Mesendoderm (in vitro differentiated cells): ENCODE measurements around the gene ZMIZ2.
A peak's percentile ranks its signal among the peaks of the same experiment; 100 is the strongest.

Experiments used
- DNase-seq: peaks from one replicate; pipeline ENCODE4 v3.0.0; 2013
- H2AK5ac ChIP-seq: 2 replicates; pipeline ENCODE4 v1.6.1; 2013; ENCODE audit warnings: low read length, inconsistent platforms
- H2BK120ac ChIP-seq: 2 replicates; pipeline ENCODE4 v1.6.1; 2013; ENCODE audit warnings: low read depth, mild to moderate bottlenecking, low read length, moderate library complexity, mixed read lengths
- H2BK15ac ChIP-seq: replicated peaks from 2 replicates; pipeline ENCODE4 v1.6.1; 2013; ENCODE audit warnings: low read depth, mild to moderate bottlenecking, moderate library complexity
- H2BK5ac ChIP-seq: 2 replicates; pipeline ENCODE4 v1.6.1; 2013; ENCODE audit warnings: low read length, inconsistent platforms
- H3K18ac ChIP-seq: 2 replicates; pipeline ENCODE4 v1.6.1; 2013; ENCODE audit warnings: mild to moderate bottlenecking, low read length, mixed read lengths
- H3K23ac ChIP-seq: one replicate; pipeline ENCODE4 v1.6.1; 2013; ENCODE audit warnings: low read length
- H3K27ac ChIP-seq: 2 replicates; pipeline ENCODE4 v1.5.1; 2013; ENCODE audit warnings: low read depth, mild to moderate bottlenecking, inconsistent platforms, low read length, moderate library complexity
- H3K27me3 ChIP-seq: 2 replicates; pipeline ENCODE4 v1.6.1; 2013; ENCODE audit warnings: low read length, control low read depth, mild to moderate bottlenecking, inconsistent platforms; ENCODE audit not compliant: insufficient read depth, poor library complexity
- H3K36me3 ChIP-seq: 2 replicates; pipeline ENCODE4 v1.6.1; 2013; ENCODE audit warnings: low read length, inconsistent platforms; ENCODE audit not compliant: control insufficient read depth, insufficient read depth
- H3K4ac ChIP-seq: one replicate; pipeline ENCODE4 v1.6.1; 2013; ENCODE audit warnings: low read depth, mild to moderate bottlenecking, low read length, moderate library complexity
- H3K4me1 ChIP-seq: 2 replicates; pipeline ENCODE4 v1.6.1; 2013; ENCODE audit warnings: low read depth, low read length, inconsistent platforms; ENCODE audit not compliant: control insufficient read depth
- H3K4me2 ChIP-seq: 2 replicates; pipeline ENCODE4 v1.6.1; 2013; ENCODE audit warnings: low read length
- H3K4me3 ChIP-seq: 2 replicates; pipeline ENCODE4 v1.5.1; 2013; ENCODE audit warnings: mild to moderate bottlenecking, low read length
- H3K56ac ChIP-seq: one replicate; pipeline ENCODE4 v1.6.1; 2013; ENCODE audit warnings: low read length
- H3K79me1 ChIP-seq: 2 replicates; pipeline ENCODE4 v1.6.1; 2013; ENCODE audit warnings: low read length, inconsistent platforms
- H3K79me2 ChIP-seq: 2 replicates; pipeline ENCODE4 v1.6.1; 2013; ENCODE audit warnings: mild to moderate bottlenecking, low read length; ENCODE audit not compliant: control insufficient read depth, insufficient read depth
- H3K9ac ChIP-seq: 2 replicates; pipeline ENCODE4 v1.6.1; 2013; ENCODE audit warnings: low read length, inconsistent platforms
- H4K5ac ChIP-seq: one replicate; pipeline ENCODE4 v1.6.1; 2013; ENCODE audit warnings: low read length
- H4K8ac ChIP-seq: one replicate; pipeline ENCODE4 v1.6.1; 2013; ENCODE audit warnings: low read depth, mild to moderate bottlenecking, control low read depth, low read length, moderate library complexity
- WGBS: extraction: QIAGEN DNeasy Blood & Tissue Kit; methylation state at CpG from one replicate; pipeline ENCODE4 v1.1.7; 2013; ENCODE audit warnings: low lambda C conversion rate, missing lambda C conversion rate; ENCODE audit not compliant: insufficient coverage; ENCODE audit errors: extremely low coverage; 5-methylcytosine and 5-hydroxymethylcytosine counted together

Gene ZMIZ2

DNA sequence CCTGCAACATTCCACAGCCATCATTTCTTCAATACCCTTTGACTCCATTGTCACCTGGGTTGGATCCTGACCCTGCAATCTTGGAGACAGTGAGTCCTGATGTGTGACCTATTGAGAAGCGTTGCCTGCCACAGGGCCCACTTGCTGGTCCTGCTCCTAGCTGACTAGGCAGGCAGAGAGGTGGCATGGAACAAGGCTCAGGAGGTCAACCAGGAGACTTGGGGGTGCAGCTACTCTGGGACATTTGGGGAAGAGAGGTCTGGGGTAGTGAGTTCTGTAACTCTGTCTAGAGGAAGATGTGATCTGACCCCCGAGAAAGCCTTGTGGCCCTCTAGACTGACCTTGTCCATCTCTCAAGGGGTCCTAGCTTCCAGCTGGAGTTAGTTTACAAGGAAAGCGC, 1.8 kb downstream of the ZMIZ2 start:
- H3K4me2 ChIP-seq: no peak overlapping the region
- H2BK15ac ChIP-seq: no peak overlapping the region
- peak overlapping the region; percentile 15 for H3K23ac ChIP-seq
- no peak overlapping the region for H3K4me3 ChIP-seq
- H4K5ac ChIP-seq: no peak overlapping the region
- no peak overlapping the region for H3K27ac ChIP-seq
- WGBS: no CpG with 5 or more reads among the region's 3 CpGs
- H2AK5ac ChIP-seq: no peak overlapping the region
- H3K4ac ChIP-seq: no peak overlapping the region
- no peaks in the 10 kb centered on the region for H3K36me3 ChIP-seq
- no peak overlapping the region for H3K18ac ChIP-seq
- H3K79me2 ChIP-seq: peaks cover 16% of the 10 kb centered on the region
- no peaks in the 10 kb centered on the region for H3K27me3 ChIP-seq
- H2BK120ac ChIP-seq: no peak overlapping the region
- H3K4me1 ChIP-seq: no peaks in the 10 kb centered on the region
- H3K56ac ChIP-seq: no peak overlapping the region
- DNase-seq: no peak
- H2BK5ac ChIP-seq: no peak overlapping the region
- H4K8ac ChIP-seq: no peak overlapping the region
- H3K79me1 ChIP-seq: peaks cover 21% of the 10 kb centered on the region
- no peak overlapping the region for H3K9ac ChIP-seq

DNA sequence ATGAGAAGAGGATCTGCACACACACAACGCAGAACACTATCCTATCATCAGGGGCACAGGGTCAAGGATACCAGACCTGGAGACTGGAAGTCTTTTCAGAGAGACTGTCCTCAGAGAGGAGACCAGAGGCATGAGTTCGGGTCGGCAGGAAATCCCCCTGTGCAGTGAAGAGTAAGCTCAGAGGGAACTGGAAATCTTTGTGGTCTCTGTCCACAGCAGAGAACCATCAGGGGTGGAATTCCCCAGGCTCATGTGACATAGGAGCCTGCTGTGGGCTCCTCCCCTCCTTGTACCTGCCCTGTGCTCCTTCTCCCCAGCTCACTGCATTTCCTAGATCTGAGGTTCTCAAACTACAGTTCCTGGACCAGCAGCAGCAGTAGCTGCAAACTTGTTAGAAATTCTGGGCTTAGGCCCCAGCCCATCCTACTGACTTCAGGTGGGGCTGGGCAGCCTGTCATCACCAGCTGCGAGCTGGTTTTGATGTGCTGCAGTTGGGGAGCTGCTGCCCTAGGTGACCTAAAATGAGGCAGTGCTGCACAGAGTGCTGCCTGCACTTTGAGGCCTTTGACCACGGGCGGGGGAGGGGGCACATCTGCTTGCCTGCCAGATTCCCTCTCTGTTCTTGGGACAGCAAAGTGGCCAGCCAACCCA, 2.4 kb downstream of the ZMIZ2 start:
- no peak overlapping the region for H3K56ac ChIP-seq
- H2BK5ac ChIP-seq: no peak overlapping the region
- no peak overlapping the region for H2BK120ac ChIP-seq
- H3K9ac ChIP-seq: no peak overlapping the region
- H3K4me1 ChIP-seq: no peaks in the 10 kb centered on the region
- H3K27me3 ChIP-seq: no peaks in the 10 kb centered on the region
- H3K18ac ChIP-seq: no peak overlapping the region
- H3K27ac ChIP-seq: no peak overlapping the region
- no peak overlapping the region for H2BK15ac ChIP-seq
- no peak overlapping the region for H3K4me2 ChIP-seq
- H3K36me3 ChIP-seq: no peaks in the 10 kb centered on the region
- no peak overlapping the region for H3K23ac ChIP-seq
- no peak overlapping the region for H4K8ac ChIP-seq
- peaks cover 16% of the 10 kb centered on the region for H3K79me2 ChIP-seq
- H2AK5ac ChIP-seq: no peak overlapping the region
- DNase-seq: no peak
- no peak overlapping the region for H3K4me3 ChIP-seq
- no CpG with 5 or more reads among the region's 6 CpGs for WGBS
- H4K5ac ChIP-seq: no peak overlapping the region
- H3K4ac ChIP-seq: no peak overlapping the region
- peaks cover 21% of the 10 kb centered on the region for H3K79me1 ChIP-seq

GRCh38 chr7:44752822-44753221, 4.2 kb downstream of the ZMIZ2 start:
- Histone ChIP-seq H3K4me1 (no peaks in the 10 kb centered on the region), H4K8ac (no peak overlapping the region), H4K5ac (no peak overlapping the region), H3K18ac (no peak overlapping the region), H3K4me3 (no peak overlapping the region), H2AK5ac (no peak overlapping the region), H2BK15ac (no peak overlapping the region), H3K9ac (no peak overlapping the region), H3K79me1 (peaks cover 21% of the 10 kb centered on the region), H3K27ac (no peak overlapping the region), H3K56ac (no peak overlapping the region), H3K36me3 (no peaks in the 10 kb centered on the region), H2BK5ac (no peak overlapping the region), H3K4me2 (no peak overlapping the region), H3K79me2 (peaks cover 16% of the 10 kb centered on the region), H3K27me3 (no peaks in the 10 kb centered on the region), H3K4ac (no peak overlapping the region), H2BK120ac (no peak overlapping the region), H3K23ac (no peak overlapping the region)
- DNase-seq: no peak
- no CpG with 5 or more reads among the region's 2 CpGs for WGBS

GRCh38 chr7:44754802-44755697, 6.4 kb downstream of the ZMIZ2 start:
- H2BK120ac ChIP-seq: no peak overlapping the region
- H3K9ac ChIP-seq: no peak overlapping the region
- H3K27ac ChIP-seq: no peak overlapping the region
- no peak for DNase-seq
- no peak overlapping the region for H3K4me3 ChIP-seq
- no peaks in the 10 kb centered on the region for H3K4me1 ChIP-seq
- H2BK15ac ChIP-seq: no peak overlapping the region
- no peak overlapping the region for H2AK5ac ChIP-seq
- H3K79me1 ChIP-seq: peaks cover 11% of the 10 kb centered on the region
- H3K27me3 ChIP-seq: no peaks in the 10 kb centered on the region
- no peak overlapping the region for H4K8ac ChIP-seq
- no peak overlapping the region for H3K18ac ChIP-seq
- H2BK5ac ChIP-seq: no peak overlapping the region
- no CpG with 5 or more reads among the region's 11 CpGs for WGBS
- H3K4me2 ChIP-seq: no peak overlapping the region
- H3K4ac ChIP-seq: no peak overlapping the region
- no peaks in the 10 kb centered on the region for H3K36me3 ChIP-seq
- no peak overlapping the region for H3K23ac ChIP-seq
- no peak overlapping the region for H4K5ac ChIP-seq
- peak overlapping the region; percentile 17 for H3K56ac ChIP-seq
- peaks cover 7% of the 10 kb centered on the region for H3K79me2 ChIP-seq

DNA sequence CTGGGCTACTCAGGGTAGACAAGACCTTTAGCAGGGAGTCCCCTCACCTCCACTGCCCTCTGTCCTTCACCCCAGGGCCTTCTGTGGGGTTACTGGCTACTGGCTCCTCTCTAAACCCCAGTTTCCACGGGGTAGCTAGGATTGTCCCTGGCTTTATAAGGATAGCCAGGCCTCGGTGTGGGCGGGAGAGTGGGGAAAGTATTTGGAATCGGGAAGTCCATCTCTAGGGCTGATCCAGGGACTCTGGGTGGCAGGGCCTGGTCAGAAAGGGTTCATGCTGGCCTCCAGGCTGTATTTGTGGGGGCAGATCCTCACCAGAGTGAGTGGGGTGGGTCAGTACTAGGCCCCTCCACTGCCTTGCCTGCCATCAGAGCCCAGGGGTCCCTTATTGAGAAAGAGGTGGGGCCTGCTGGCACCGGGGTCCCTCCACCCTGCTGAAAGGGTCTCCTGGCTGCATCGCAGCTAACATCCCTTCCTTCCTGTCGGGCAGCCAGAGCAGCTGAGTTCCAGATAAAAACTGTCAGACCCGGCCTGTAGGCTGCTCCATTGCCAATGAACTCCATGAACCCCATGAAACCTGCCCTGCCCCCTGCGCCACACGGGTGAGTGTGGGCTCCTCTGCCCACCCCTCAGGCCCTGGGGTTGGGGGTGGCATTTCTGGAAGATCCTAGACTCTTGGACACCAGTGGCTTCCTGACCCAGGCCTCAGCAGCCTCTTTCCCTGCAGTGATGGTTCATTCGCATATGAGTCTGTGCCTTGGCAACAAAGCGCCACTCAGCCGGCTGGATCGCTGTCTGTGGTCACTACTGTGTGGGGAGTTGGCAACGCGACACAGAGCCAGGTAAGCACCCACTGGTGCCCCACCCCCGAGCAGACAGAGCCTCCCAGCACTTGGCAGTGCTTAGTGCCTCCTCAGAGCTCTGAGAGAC, 7.3 kb downstream of the ZMIZ2 start:
- Histone ChIP-seq H2AK5ac (no peak overlapping the region), H2BK5ac (no peak overlapping the region), H3K4me2 (no peak overlapping the region), H4K8ac (no peak overlapping the region), H3K79me1 (peaks cover 3% of the 10 kb centered on the region), H3K27ac (no peak overlapping the region), H3K4ac (no peak overlapping the region), H2BK120ac (no peak overlapping the region), H2BK15ac (no peak overlapping the region), H3K56ac (peak overlapping the region; percentile 17), H3K23ac (no peak overlapping the region), H3K4me3 (no peak overlapping the region), H3K79me2 (no peaks in the 10 kb centered on the region), H3K18ac (no peak overlapping the region), H3K9ac (no peak overlapping the region), H4K5ac (no peak overlapping the region), H3K27me3 (no peaks in the 10 kb centered on the region), H3K36me3 (no peaks in the 10 kb centered on the region), H3K4me1 (no peaks in the 10 kb centered on the region)
- WGBS: no CpG with 5 or more reads among the region's 17 CpGs
- DNase-seq: no peak
